Right ventricle myocardium inferior (tissue), 1 donor: Measurements from ENCODE around the gene CREB3L2. TPM values are rescaled to one million over a fixed set of nuclear protein-coding genes. Genes with fewer than 3 reads are reported as not detected.
"Not testable (repeated sequence)": the region's sequence is repeated elsewhere in the genome, so short reads cannot be mapped to it uniquely, and the experiment has no call there.

ENCODE experiments used
- ATAC-seq: fragments of 200-7000 bp; cut with Tn5 transposase; one replicate; pipeline ENCODE4 v1.9.1; 2020; ENCODE audit warnings: mild to moderate bottlenecking, moderate library complexity
- DNase-seq: peaks from one replicate; pipeline ENCODE4 v3.0.0; 2021; ENCODE audit errors: missing footprints
- intact Hi-C: fragments of 100-400 bp; cut with DNase I; formaldehyde crosslinking; loops from one replicate; pipeline ENCODE4 v1.11.0; 2022
- total RNA-seq: library from RNA; stranded (reverse); fragmentation: NEBNext Ultra II Directional; extraction: Animal tissue kit (Norgen Biotek cat#: 25700); gene quantifications from one replicate; pipeline ENCODE4 v1.2.1, GENCODE V29; 2021
- donor health status: DM: no; HTN: yes; CAD: no; lungs with severe emphysema.

Gene CREB3L2
- total RNA-seq, 1 donor from 2014 or later = 19.3 TPM

DNA sequence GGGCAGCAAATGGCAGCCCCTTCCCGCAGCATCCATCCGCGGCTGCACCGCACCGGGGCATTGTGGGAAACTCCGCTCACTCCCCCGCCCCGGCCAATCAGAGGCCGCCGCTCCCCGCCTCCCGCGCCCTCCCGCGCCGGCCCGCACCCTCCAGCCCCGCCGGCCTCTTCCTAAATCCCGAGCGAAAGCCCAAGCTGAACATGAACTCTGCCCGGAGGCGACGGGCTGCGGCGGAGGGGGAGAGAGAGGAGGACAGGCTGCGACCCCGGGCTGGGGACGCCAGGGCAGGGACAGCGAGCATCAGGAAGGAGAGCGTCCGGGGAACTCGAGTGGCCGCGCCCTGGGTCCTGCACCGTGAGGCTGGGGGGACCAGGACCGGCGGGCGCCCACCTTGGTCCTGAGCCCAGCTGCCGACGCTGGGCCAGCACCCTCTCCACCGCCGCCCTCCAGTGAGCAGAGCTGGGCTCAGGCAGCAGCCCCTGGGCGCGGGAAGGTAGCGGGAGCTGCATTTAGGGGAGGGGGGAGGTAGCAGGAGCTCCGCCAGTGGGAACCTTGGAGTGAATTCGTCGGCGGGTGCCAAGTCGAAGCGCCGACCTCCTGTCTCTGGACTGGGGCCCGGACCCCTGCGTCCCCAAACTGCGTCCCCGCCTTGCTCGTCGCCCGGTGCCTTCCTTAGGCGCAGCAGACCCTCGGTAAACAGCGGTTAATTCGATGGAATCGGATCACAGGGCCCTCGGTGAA, 154.9 kb downstream of the CREB3L2 start, which contains the start of gene DGKI:
TSS of gene DGKI (minus strand) at position 148 of the 741 bp plus-strand sequence.
- intact Hi-C loops = no loop called here
- peak; percentile 51 for ATAC-seq
- no peak for DNase-seq

DNA sequence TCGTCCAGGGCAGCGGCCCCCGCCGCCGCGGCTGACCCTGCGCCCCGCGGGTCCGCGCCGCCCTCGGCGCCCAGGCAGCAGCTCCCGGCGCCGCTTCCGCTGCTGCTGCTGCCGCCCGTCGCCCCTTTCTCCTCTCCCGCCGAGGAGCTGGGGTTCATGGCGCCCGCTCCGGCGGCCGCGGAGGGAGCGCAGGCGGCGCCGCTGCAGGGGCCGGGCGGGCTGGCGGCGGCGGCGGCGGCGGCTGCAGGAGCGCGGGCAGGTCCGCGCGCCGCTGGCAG, 155.4 kb downstream of the CREB3L2 start:
- intact Hi-C loops = no loop called here
- ATAC-seq (no peak), DNase-seq (no peak)

DNA sequence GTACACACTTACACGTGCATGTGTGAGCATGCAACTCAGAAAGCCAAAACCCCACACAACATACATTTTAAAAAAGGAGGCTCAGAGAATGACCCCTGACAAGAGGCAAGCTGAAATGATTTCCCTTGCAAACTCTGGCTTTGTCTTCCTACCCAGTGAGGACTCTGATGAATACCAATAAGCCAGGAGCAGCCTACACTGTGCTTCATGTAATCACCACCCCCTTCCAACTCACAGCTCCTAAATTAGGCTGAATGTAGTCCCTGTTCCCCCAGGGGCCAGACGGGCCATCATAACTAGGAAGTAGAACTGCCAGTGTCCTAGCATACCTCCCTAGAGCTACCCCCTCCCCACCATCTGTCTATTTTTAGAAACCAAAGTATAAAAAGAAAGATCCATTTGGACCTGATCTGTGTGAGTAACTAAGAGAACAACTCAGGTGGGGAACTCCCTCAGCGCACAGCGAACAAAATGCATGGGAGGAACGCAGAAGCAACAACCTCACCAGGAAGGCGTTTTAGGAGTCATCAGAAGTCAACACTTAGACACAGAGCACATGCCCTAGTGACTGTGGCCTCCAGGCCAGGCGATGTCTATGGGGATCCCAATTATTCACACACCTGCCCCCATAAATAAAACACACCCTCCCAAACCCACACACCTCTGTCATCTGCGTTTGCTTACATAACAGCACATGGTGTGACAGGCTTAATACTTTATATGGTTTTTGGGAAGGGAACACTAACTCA, 157.0 kb downstream of the CREB3L2 start:
- ATAC-seq (no peak), DNase-seq (no peak)
- intact Hi-C loops = no loop called here

DNA sequence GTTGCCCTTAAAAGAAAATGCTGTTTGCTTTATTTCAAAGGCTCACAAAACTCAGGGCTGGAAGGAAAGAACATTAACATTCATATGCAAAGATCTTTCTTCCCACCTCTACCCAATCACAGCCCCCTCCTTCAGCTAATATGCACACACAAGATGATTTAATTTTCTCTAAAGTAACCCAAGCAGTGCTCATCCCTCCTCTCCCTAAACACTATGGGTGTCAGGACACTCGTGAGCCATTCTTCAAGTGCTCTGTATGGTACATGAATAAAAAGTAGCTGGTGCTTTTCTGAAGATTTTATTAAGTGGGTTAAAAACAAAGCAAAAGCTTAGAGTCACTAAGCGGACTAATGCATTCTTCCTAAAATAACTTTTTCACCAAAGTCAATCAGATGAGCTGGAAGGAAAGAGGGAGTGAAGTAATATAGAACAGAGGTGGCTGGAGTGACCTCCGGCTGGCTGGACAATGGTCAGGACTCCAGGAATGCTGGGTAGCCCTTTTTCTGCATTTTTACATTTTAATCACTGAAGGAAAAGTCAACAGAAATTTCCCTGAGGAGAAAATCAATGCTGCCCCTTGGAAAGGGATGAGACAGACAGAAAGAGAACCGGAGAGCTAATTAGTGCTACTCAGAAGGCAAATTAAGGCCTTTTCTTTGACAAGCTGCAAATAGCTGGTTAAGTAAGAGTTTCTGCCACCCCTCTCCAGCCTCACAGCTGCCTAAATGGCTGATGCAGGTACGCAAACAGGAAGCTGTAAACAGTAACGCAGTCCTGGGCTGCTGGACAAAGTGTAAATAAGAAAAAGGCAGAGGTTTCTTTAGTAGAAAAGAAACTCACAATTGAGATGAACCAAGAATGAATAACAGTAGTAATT, 161.7 kb downstream of the CREB3L2 start:
- ATAC-seq = no peak
- intact Hi-C loops = no loop called here

DNA sequence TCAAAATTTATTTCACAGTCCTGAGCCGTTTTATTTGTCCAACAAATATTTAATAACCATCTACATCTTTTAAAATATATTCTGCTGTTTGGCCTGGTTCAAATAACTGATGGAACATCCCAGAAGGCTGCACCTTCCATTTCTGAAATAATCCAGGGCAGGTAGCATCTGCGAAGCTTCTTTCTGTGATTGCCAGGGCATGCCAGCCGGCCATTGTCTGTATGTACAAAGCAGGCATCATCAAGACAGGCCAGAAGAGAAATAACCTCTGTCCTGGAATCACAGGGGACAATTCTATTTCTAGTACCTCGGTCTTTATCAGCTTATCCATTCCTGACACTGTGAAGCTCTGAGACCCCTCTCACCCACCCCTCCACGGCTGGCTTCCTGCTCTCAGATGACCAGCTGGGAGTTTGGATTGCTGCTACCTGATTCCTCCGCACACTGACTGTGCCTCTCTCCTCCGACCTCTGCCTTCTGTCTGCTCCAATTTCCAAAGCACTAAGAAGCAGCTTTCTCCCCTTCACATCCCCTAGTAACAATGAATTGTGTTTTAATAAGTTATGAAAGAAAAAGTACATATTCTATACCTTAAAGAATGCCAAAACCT, 163.1 kb downstream of the CREB3L2 start:
- intact Hi-C loops = no loop called here
- DNase-seq (no peak), ATAC-seq (no peak)

More for the DNA sequence above, 161.7 kb downstream of the CREB3L2 start:
- DNase-seq = no peak

DNA sequence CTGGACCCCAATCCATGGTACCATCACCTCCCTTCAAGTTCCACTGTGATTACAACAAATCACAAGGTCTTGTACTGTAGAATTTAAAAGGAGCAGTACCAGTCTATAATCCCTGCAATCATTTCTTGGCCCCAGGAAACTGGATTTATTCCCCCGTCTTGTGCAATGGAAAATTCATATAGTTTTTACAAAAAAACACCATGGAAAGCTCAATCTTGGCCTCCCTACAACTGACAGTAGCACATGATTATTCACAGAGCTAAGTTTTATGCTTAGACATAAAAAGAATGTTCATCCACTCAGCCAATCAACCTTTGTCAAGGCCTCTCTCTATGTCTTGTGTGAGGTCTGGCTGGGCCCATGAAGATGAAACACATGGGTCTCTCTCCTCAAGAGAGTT, 165.3 kb downstream of the CREB3L2 start:
- DNase-seq (no peak), ATAC-seq (no peak)
- intact Hi-C loops = no loop called here

DNA sequence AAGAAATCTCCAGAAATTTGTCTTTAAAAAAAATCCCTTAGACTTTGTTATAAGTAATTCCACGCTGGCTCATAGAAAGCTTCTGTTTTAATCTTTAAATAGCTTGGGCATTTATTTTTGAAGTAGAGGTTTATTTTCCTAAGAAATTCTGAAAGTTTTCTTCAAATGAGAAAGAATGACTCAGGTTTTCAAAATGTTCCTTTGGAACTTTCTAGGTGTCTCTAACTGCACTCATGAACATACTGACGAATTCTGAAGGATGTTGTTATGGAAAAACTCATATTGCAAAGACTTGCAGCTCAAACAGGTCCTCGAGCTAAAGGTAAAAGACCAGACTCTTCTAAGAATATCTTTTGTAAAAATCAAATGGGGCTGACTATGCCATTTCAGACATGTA, 165.8 kb downstream of the CREB3L2 start:
- ATAC-seq = no peak
- DNase-seq = no peak
- intact Hi-C loops = no loop called here

DNA sequence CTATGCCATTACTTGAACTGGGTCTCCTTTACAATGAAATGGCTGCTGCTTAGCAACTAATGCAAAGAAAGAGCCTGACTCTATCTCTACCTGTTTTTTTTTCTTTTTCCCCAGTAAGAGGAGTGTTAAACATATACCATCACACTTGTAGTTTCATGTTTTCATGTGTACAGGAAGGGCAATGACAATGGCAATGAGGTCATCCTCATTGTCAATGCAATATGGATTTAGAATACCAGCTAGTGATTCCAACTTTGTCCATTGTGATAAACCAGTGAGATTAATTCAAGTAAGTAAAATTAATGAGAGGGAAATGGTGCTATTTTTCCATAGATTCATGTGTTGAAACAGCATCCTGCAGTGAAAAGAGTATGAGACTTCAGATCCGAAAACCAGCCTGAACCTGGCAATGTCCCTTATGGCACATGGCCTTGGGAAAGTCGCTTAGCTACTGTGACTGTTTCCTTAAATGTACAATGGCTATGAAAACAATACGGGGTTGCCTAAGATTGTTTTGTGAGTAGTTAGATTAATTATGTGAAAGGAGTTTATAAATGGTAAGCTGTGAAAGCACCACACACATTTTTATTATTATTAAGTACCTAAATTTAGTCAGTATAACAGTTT, 166.3 kb downstream of the CREB3L2 start:
- intact Hi-C loops = no loop called here
- ATAC-seq (no peak), DNase-seq (no peak)

DNA sequence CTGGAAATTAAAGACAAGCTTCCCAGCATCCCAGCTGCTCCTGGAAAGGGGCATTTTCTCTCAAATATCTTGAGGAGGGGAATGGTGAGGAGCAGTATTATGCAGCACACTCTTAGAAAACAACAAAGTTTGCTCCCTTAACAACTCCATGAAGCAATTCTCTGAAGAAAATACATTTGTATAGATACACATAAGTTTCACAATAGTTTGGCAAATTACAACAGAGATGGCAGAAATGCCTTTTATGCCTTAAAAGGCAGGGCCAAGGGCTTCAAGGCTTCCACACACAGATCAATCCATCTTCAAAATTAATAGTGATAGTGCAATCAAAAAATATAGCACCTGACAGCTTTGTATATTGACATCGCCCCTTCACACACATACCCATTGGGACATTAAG, 167.3 kb downstream of the CREB3L2 start:
- ATAC-seq (no peak), DNase-seq (no peak)
- intact Hi-C loops = no loop called here

DNA sequence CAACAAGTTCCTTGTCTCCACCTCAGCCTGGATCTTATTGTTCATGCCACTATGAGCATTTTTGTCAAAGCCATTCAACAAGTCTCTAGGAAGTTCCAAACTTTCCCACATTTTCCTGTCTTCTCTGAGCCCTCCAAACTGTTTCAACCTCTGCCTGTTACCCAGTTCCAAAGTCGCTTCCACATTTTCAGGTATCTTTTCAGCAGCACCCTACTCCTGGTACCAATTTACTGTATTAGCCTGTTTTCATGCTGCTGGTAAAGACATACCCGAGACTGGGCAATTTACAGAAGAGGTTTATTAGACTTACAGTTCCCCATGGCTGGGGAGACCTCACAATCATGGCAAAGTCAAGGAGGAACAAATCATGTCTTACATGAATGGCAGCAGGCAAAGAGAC, 168.9 kb downstream of the CREB3L2 start:
- DNase-seq, intact Hi-C loops, ATAC-seq: not testable (repeated sequence)

DNA sequence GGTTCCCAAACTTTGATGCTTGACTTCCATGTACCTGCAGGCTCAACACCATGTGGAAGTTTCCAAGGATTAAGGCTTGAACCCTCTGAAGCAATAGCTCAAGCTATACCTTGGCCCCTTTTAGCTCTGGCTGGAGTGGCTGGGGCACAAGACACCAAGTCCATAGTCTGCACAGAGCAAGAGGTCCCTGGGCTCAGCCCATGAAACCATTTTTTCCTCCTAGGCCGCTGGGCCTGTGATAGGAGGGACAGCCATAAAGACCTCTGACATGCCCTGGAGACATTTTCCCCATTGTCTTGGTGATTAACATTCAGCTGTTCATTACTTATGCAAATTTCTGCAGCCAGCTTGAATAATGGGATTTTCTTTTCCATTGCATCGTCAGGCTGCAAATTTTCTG, 169.5 kb downstream of the CREB3L2 start:
- intact Hi-C loops = no loop called here
- ATAC-seq = no peak
- no peak for DNase-seq

DNA sequence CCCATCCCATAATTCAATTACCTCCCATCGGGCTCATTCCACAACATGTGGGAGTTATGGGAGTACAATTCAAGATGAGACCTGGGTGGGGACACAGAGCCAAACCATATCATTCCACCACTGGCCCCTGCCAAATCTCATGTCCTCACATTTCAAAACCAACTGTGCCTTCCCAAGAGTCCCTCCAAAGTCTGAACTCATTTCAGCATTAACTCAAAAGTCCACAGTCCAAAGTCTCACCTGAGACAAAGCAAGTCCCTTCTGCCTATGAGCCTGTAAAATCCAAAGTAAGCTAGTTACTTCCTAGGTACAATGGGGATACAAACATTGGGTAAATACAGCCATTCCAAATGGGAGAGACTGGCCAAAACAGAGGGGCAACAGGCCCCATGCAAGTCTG, 170.3 kb downstream of the CREB3L2 start:
- intact Hi-C loops, ATAC-seq, DNase-seq: not testable (repeated sequence)

DNA sequence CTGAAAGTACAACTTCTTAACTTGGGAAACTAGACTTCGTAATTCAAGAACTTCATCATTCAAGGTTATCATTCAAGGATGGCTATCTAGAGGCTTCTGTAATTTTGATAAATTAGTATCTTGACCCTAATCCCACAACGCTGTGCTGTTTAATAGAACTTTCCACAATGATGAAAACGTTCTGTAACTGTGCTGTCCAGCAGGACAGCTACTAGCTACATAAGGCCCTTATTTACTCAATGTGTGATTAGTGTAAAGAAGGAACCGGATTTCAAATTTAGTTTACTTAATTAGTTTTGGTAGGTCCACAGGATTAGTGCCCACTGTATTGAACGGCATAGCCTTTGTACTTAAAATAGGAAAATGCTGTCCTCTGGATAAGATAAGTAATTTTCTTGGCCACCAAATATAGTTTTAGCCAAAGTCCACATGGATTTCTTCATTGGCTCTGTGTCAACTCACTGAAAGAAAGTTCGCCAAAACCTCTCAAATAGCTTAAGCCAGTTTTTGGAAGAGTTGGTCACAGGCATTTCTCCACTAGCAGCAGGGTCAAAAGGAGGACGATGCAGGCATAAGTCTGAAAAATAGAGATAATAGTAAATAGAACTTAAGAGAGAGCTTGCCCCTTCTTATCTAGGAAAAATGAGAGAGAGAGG, 172.4 kb downstream of the CREB3L2 start:
- ATAC-seq (no peak), DNase-seq (no peak)
- intact Hi-C loops = no loop called here

DNA sequence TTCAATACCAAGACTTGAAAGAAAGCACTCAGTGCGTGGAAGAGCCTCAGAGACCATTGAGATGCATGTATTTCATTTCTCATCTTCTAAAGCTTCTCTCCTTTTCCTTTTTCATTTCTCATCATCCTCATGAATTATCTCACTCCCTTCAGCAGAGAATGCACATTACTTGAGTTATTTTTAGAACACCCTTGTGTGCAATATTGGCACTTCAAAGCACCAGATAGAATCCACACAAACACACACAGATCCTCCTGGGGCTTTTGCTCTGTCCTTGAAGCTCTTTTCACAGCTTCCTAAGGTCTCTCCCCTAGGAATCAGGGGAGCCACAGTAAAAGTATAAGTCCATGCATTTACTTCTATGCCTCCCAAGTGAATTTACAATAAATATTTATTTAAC, 173.4 kb downstream of the CREB3L2 start:
- peak; percentile 46 for ATAC-seq
- intact Hi-C loops = no loop called here
- no peak for DNase-seq

DNA sequence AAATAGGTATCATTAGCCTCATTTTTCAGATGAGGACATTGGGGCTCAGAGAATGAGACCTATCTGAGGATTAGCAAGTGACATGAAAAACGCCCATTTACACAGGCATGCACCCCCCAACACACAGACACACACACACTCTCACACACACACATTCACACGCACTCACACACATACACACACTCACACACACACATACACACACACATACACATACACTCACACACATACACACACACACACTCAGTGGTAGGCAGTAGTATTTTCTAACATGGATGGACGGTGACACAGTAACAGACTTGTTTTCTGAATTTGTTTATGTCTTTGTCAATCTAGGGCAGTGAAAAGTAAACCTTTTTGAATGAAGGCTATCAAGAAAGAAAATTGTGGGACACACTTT, 176.4 kb downstream of the CREB3L2 start:
- intact Hi-C loops = no loop called here

More for the DNA sequence above, 176.4 kb downstream of the CREB3L2 start:
- DNase-seq = no peak
- ATAC-seq = no peak
